Calu3 (cell line): ENCODE data around the gene NAT9. TPM values are rescaled to one million over a fixed set of nuclear protein-coding genes. Genes with fewer than 3 reads are reported as not detected.

Experiments
- BruUV-seq: library from RNA; stranded (reverse); fragments of 400-500 nt; replicated peaks from 2 replicates; lab custom pipeline; 2021; lab: Mats Ljungman, UMichigan
- CTCF ChIA-PET: fragments of 300-600 bp; sonication (Branson Sonifier 250); formaldehyde crosslinking; loops from one replicate; lab custom pipeline; 2022; ENCODE audit warnings: antibody characterized with exemption; lab: Charles Lee
- DNase-seq: peaks from one replicate; pipeline ENCODE4 v3.0.0; 2022
- H3K27ac Mint-ChIP-seq: one replicate; pipeline ENCODE4 v1.8.0; 2022; ENCODE audit warnings: mixed read lengths; ENCODE audit not compliant: unreplicated experiment
- H3K27me3 Mint-ChIP-seq: one replicate; pipeline ENCODE4 v1.8.0; 2022; ENCODE audit warnings: mixed read lengths; ENCODE audit not compliant: unreplicated experiment
- H3K36me3 Mint-ChIP-seq: one replicate; pipeline ENCODE4 v1.8.0; 2022; ENCODE audit warnings: mild to moderate bottlenecking, moderate library complexity, mixed read lengths; ENCODE audit not compliant: insufficient read depth, unreplicated experiment
- H3K4me1 Mint-ChIP-seq: one replicate; pipeline ENCODE4 v1.8.0; 2022; ENCODE audit warnings: mild to moderate bottlenecking, low read depth, mixed read lengths; ENCODE audit not compliant: unreplicated experiment
- H3K4me3 Mint-ChIP-seq: one replicate; pipeline ENCODE4 v1.8.0; 2022; ENCODE audit warnings: mild to moderate bottlenecking, low read depth, moderate library complexity, mixed read lengths; ENCODE audit not compliant: unreplicated experiment
- H3K9me3 Mint-ChIP-seq: one replicate; pipeline ENCODE4 v1.8.0; 2022; ENCODE audit warnings: low read depth, mixed read lengths; ENCODE audit not compliant: unreplicated experiment
- CTCF ChIP-seq: fragments of 200-600 bp; IDR thresholded peaks from one replicate; pipeline ENCODE4 v1.8.0; 2022; ENCODE audit warnings: antibody characterized with exemption; ENCODE audit not compliant: unreplicated experiment
- intact Hi-C: fragments of 100-400 bp; cut with micrococcal nuclease; formaldehyde crosslinking; loops from one replicate; pipeline ENCODE4 v1.10.0; 2022; ENCODE audit not compliant: unreplicated experiment
- total RNA-seq: library from RNA; stranded (reverse); gene quantifications from 2 replicates; pipeline ENCODE4 v1.2.3, GENCODE V29; 2022

The NAT9 gene
- total RNA-seq, 1 experiment from 2014 or later: 66.5 TPM

- no peak overlapping the region for H3K4me3 Mint-ChIP-seq
These were observed 10.4 kb upstream of the NAT9 start for GRCh38 chr17:74786431-74787055.

DNA sequence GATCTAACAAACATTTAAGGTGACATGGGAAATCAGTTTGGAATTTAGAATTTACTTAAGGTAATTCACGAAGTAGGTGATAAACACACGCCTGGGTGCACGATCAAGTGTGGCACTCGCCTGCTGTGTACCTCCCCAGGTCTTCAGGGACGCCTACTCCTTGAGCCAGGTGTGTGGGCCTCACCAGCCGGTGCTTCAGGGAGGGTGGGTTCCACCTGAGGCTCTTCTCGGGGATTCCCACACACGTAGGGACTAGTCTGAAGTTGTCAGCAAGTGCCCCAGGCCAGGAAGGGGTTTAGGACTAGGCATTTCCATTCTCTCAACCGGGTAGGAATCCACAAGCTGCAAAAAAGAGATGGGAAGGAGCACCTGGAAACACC, 9.8 kb upstream of the NAT9 start:
- BruUV-seq: no TSS peak
- no peaks in the 10 kb centered on the region for H3K36me3 Mint-ChIP-seq
- intact Hi-C loops: no loop called here
- H3K9me3 Mint-ChIP-seq: no peaks in the 10 kb centered on the region
- no peak overlapping the region for H3K4me3 Mint-ChIP-seq
- H3K4me1 Mint-ChIP-seq: no peaks in the 10 kb centered on the region
- DNase-seq: no peak
- TF ChIP-seq CTCF: no peak
- CTCF ChIA-PET: no interaction called here
- no peak overlapping the region for H3K27ac Mint-ChIP-seq
- no peaks in the 10 kb centered on the region for H3K27me3 Mint-ChIP-seq

More at GRCh38 chr17:74786431-74787055, 10.4 kb upstream of the NAT9 start:
- Mint-ChIP-seq H3K27me3 (no peaks in the 10 kb centered on the region), H3K4me1 (no peaks in the 10 kb centered on the region), H3K27ac (no peak overlapping the region), H3K9me3 (no peaks in the 10 kb centered on the region), H3K36me3 (peaks cover 3% of the 10 kb centered on the region)
- CTCF ChIA-PET: no interaction called here
- BruUV-seq: no TSS peak
- no peak for DNase-seq
- TF ChIP-seq CTCF: no peak
- intact Hi-C loops: no loop called here

DNA sequence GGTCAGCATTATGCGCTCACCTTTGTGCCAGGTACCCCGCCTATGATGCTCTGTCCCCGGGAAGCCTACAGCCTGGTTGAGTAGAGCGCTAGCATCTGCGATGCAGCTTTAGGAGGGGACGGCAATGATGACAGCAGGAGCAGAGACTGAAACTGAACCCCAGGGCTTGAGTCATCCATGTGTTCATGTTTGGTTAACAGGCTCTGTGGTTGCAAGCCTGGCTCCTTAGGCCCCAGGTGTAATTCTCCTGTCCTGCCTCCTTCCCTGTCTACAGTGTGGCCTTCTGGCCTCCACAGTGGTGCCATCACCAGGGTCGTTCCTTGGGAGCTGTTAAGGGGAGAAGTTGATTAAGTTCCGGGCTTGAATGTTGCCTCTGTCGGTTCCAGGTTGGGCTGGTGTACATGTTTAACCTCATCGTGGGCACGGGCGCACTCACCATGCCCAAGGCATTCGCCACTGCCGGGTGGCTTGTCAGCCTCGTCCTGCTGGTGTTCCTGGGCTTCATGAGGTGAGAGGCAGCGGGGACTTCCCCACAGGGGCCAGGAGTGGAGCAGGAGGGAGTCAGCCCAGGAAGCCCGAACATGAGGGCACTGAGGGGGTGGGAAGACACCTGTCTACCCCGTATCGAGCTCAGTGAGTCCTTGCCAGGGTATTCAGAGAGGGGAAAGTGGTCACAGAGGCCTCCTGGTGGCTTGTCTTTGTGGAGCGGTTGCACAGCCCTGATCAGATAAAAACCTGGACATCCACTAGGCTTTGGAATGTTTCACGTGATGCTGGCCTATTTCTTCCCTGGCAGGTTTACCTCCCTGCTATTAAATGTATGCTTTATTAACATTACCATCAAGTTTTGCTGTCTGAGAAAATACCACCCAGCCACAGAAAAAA, 9.2 kb upstream of the NAT9 start:
- Mint-ChIP-seq H3K36me3 (no peaks in the 10 kb centered on the region), H3K27me3 (no peaks in the 10 kb centered on the region), H3K27ac (no peak overlapping the region), H3K4me1 (no peaks in the 10 kb centered on the region), H3K9me3 (no peaks in the 10 kb centered on the region), H3K4me3 (no peak overlapping the region)
- DNase-seq: no peak
- intact Hi-C loops: no loop called here
- no TSS peak for BruUV-seq
- CTCF ChIA-PET: no interaction called here
- no peak for TF ChIP-seq CTCF

DNA sequence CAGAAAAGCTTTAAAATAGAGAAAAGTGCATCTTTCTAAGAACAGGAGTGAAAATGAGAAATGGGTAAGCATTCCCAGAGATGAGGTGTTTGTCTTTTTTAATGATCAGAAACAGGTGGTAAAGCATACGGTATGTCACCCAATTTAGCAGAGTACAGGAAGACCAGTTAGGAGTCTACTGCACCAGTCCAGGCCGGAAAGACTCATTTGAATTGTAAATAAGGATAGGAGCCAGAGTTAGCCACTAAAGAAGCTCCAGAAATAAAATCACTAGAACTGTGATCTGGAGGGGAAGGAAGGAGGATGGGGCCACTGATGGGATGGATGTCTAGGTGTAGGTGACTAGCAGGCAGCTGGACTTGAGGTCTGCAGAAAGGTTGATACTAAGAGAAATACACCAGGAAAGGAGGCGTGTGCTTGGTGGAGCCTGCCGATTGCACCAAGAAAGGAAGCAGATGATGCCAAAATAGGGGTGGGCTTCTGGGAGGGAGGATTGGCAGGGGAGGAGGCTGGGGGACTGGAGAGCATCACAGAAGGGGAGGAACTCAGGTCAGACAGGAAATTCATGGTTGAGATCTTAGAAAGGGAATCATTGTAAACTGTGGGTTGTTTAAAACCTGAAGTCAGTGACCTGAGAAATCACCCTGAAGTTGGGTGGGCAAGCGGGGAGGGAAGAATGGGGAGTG, 8.1 kb upstream of the NAT9 start:
- Mint-ChIP-seq H3K27ac (no peak overlapping the region), H3K4me3 (no peak overlapping the region)
- no peak for TF ChIP-seq CTCF

More for the DNA sequence above, 8.1 kb upstream of the NAT9 start:
- no peak for DNase-seq
- Mint-ChIP-seq H3K9me3 (no peaks in the 10 kb centered on the region), H3K4me1 (no peaks in the 10 kb centered on the region), H3K27me3 (no peaks in the 10 kb centered on the region), H3K36me3 (no peaks in the 10 kb centered on the region)
- no TSS peak for BruUV-seq
- CTCF ChIA-PET: interaction anchor here (0.7 kb wide), 1 partner anchor 48 kb away, joined by 3 read pairs; no protein-coding TSS in a partner anchor
- intact Hi-C loops: loop anchor here (5.0 kb wide), 1 partner anchor 37 kb away; the partner anchor contains the start of gene NHERF1
